EH (cell line): ENCODE results near the gene NT5DC2.

Source experiments
- DNase-seq: peaks from one replicate; pipeline ENCODE4 v3.0.0-alpha.2; 2015; ENCODE audit warnings: low read depth

Gene NT5DC2

DNA sequence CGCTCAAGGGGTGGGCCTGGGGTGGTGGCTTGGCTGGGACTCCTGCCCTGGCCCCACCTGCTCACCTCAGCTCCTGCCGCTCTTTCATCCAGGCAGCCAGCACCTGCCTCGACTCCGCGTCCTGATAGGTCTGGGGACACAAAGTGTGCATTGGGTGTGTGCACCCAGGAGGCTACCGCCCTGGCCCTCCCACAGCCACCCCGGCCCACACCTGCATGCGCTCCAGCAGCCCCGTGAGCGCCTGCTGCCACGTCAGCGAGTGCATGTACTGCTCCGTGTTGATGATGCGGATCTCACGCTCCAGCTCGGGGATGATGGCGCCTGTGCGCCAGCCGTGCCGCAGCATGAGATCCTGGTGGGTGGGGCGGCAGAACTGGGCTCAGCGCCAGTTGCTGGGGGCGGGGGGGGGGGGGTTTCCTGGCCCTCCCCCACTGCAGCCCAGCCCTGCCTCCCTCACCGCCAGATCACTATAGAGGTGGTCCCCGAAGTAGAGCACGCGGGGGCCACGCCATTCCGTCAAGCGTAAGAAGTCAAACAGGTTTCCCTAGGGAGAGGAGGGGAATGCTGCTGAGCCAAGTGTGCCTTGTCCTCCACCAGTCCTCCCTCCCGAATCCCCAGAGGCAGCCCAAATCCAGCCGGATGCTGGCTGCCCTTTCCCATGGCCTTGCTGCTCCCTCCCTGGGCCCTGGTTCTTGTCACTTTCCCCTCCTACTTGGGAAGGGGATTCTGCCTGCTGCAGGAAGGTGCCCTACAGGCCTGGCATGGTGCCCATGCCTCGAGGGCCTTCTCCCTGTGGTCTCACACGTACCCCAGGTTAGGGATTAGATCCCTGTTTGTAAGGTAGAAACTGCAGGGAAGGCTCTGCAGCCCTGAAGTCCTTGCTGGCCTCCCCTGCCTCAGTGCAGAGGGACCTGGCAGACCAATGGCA, 8.6 kb downstream of the NT5DC2 start:
- DNase-seq, result no peak

DNA sequence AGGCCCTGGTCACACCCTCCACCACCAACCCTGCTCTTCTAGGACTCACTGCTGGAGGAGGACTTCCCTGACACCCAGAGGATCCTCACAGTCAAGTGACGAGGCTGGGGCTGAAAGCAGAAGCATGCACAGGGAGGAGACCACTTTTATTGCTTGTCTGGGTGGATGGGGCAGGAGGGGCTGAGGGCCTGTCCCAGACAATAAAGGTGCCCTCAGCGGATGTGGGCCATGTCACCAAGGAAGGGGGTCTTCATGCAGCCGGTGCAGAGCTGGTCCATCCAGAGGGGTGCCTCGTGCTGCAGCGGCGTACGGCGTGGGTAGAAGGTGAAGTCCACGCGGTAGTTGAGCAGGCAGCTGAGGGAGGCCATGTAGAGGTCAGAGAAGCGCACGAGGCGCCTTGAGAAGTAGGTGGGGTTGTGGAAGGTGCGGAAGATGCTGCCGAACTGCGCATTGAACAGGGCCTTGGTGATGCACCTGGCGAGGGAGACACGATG, 9.4 kb downstream of the NT5DC2 start:
- no peak for DNase-seq

DNA sequence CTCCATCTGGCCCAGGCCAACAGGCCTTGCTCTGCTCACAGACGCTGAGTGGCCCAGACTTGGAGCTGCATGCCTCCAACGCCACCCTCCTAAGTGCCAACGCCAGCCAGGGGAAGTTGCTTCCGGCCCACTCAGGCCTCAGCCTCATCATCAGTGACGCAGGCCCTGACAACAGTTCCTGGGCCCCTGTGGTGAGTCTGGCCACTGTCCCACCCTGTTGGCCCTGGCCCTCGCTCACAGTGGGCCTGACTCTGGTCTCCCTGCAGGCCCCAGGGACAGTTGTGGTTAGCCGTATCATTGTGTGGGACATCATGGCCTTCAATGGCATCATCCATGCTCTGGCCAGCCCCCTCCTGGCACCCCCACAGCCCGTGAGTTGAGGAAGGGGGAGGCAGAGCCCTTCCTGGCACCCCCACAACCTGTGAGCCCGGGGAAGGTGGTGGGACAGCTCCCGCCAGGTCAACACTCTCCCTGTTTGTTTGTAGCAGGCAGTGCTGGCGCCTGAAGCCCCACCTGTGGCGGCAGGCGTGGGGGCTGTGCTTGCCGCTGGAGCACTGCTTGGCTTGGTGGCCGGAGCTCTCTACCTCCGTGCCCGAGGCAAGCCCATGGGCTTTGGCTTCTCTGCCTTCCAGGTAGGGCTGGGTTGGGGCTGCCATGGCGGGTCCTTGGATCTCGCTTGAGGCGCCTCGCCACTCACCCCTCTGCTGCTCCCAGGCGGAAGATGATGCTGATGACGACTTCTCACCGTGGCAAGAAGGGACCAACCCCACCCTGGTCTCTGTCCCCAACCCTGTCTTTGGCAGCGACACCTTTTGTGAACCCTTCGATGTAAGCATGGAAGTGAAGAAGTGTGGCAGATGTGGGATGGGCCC, 10.0 kb downstream of the NT5DC2 start:
- DNase-seq, result no peak

DNA sequence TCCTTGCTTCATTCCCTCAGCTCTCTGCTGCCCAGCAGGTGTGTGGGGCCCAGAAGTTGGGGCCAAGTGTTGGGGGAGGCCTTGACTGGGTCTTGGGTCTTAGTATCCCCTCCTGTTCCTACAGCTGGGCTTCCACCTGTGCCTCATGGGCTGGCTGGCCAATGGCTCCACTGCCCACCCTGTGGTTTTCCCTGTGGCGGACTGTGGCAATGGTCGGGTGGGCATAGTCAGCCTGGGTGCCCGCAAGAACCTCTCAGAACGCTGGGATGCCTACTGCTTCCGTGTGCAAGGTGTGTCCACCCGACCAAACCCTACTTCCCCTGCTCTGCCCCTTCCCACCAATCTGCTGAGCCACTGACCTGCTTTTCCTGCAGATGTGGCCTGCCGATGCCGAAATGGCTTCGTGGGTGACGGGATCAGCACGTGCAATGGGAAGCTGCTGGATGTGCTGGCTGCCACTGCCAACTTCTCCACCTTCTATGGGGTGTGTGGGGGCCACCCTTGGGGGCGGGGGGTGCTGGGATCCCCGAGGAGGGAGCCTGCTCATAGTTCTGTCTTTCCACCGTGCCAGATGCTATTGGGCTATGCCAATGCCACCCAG, 10.9 kb downstream of the NT5DC2 start:
- no peak for DNase-seq

DNA sequence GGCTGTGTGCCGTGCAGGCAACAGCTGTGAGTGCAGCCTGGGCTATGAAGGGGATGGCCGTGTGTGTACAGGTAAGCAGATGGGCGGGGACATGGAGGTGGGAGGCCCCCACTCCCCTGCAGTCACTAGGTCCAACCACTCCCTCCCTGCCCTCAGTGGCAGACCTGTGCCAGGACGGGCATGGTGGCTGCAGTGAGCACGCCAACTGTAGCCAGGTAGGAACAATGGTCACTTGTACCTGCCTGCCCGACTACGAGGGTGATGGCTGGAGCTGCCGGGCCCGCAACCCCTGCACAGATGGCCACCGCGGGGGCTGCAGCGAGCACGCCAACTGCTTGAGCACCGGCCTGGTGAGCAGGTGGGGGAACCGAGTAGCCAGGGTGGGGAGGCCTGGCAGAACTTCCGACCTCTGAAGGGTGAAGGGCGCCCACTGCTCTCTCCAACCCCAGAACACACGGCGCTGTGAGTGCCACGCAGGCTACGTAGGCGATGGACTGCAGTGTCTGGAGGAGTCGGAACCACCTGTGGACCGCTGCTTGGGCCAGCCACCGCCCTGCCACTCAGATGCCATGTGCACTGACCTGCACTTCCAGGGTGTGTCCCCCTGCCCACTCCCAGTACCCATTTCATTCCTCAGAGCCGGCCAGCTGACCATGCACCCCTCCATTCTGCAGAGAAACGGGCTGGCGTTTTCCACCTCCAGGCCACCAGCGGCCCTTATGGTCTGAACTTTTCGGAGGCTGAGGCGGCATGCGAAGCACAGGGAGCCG, 11.6 kb downstream of the NT5DC2 start:
- DNase-seq, result no peak

DNA sequence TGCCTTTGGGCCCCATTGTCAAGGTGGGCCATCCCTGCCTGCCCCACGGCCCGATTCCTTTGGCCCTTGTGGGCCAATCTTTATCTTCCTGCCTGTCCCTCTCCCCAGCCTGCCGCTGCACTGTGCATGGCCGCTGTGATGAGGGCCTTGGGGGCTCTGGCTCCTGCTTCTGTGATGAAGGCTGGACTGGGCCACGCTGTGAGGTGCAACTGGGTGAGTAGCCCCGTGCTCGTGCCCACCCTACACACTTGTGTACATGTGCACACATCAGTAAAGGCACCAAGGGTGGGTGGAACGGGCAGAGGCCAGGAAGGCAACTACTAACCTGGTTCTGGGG, 12.2 kb downstream of the NT5DC2 start:
- DNase-seq, result no peak

DNA sequence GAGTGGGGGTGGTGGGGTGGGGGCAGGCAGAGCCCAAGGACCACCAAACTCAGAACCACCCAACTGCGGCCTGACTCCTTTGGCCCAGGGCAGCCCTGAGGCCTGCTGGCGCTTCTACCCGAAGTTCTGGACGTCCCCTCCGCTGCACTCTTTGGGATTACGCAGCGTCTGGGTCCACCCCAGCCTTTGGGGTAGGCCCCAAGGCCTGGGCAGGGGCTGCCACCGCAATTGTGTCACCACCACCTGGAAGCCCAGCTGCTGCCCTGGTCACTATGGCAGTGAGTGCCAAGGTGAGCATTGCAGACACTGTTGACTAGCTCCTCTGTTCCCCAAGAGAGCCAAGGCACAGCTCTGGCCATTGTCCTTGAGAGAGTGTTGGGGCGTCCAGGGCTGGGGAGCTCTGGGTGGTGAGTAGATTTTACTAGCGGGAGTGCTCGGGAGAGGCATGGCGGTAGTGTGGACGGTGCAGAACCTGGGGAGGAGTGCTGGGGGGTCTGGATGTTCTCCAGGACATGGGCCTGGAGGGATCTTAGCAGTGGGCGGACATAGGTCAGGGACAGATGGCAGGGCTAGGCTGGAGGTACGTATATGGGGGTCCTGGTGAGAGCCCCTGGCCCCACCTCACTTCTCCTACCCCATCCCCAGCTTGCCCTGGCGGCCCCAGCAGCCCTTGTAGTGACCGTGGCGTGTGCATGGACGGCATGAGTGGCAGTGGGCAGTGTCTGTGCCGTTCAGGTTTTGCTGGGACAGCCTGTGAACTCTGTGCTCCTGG, 12.8 kb downstream of the NT5DC2 start:
- DNase-seq, result no peak

DNA sequence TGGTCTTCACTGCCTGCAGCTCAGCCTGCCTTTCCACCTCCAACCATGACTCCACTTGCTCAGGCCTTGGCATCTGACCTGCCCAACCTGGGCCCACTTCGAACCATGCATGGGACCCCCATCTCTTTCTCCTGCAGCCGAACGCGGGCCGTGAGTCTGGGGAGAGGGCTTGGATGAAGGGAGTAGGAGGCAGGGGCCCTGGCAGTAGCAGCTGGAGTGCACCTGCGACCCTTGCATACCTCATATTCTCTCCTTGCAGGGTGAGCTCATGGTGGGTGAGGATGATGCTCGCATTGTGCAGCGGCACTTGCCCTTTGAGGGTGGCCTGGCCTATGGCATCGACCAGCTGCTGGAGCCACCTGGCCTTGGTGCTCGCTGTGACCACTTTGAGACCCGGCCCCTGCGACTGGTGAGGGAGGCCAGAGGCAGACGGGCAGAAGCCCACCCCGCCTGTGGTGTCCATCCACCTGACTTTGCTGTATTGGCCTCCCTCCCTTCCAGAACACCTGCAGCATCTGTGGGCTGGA, 13.5 kb downstream of the NT5DC2 start:
- DNase-seq, result no peak

DNA sequence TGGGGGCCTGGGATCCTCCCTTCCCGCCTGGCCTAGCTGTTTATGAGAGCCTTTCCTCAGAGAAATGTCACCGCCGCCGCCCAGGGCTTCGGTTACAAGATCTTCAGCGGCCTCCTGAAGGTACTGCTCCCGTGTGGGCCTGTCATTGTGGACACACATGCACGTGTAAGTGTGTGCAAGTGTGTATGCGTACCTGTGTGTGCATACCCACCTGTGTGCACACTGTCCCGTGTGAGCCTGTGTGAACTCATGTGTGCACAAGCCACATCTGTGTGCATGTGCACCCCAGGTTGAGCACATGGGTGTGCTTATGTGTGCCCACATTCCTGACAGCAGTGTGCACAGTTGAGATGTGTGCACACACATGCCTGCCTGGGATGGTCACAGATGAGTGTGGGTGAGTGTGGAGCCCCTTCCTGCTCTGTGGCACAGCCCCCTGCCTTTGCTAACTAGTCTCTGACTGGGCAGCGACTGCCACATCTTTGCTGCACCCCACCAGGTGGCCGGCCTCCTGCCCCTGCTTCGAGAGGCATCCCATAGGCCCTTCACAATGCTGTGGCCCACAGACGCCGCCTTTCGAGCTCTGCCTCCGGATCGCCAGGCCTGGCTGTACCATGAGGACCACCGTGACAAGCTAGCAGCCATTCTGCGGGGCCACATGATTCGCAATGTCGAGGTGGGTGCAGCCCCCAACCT, 14.1 kb downstream of the NT5DC2 start:
- no peak for DNase-seq

DNA sequence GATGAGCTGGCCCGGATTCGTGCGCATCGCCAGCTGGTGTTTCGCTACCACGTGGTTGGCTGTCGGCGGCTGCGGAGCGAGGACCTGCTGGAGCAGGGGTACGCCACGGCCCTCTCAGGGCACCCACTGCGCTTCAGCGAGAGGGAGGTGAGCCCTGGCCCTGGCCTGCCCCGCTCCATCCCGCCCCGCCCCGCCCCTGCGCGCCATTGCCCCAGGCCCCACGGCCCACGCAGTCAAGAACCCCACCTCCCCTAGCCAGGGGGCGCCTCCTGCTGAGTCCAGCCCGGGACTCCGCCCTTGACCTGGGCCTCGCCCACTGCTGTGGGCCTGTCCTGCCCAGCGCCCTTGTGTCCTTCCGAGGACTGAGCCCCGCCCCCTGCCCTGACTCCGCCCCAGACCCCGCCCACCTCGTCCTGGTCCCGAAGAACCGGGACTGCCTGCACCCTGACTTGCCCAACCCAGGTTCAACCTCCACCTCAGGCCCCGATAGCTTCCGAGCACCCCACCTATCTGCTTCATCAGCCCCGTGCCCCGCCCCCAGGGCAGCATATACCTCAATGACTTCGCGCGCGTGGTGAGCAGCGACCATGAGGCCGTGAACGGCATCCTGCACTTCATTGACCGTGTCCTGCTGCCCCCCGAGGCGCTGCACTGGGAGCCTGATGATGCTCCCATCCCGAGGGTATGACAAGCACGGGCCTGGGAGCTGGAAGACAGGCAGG, 14.8 kb downstream of the NT5DC2 start:
- peak; percentile 42 for DNase-seq

DNA sequence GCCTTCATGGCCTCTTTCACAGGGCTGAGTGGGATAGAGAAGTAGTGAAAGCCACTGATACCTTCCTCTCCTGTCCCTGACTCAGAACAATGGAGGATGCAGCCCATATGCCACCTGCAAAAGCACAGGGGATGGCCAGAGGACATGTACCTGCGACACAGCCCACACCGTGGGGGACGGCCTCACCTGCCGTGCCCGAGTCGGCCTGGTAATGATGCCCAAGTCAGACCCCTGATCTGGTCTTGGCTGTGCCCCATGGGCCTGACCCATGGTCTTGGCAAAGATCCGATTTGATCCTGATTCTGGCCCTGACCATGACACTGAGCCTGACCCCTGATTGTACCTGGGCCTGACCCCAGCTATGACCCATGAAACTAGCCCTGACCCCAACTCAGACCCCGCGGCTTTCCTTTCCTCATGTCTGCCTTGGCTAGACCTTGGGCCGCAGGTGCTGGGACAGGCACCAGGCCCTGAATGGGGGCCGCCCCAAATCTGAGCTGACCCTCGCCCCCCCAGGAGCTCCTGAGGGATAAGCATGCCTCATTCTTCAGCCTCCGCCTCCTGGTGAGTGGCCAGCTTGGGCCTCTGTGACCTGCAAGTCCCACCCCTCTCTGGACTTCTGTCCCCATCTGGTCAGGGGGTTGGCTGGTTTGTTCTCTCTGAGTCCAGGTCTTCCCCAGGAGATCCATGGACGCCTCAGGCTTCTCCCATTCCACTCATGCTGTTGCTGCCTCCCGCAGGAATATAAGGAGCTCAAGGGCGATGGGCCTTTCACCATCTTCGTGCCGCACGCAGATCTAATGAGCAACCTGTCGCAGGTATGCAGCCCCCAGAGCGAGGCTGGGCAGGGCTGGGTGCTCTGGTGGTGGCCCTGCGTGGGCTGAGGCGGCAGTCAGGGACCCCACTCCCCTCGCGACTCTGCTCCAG, 15.6 kb downstream of the NT5DC2 start:
- no peak for DNase-seq

DNA sequence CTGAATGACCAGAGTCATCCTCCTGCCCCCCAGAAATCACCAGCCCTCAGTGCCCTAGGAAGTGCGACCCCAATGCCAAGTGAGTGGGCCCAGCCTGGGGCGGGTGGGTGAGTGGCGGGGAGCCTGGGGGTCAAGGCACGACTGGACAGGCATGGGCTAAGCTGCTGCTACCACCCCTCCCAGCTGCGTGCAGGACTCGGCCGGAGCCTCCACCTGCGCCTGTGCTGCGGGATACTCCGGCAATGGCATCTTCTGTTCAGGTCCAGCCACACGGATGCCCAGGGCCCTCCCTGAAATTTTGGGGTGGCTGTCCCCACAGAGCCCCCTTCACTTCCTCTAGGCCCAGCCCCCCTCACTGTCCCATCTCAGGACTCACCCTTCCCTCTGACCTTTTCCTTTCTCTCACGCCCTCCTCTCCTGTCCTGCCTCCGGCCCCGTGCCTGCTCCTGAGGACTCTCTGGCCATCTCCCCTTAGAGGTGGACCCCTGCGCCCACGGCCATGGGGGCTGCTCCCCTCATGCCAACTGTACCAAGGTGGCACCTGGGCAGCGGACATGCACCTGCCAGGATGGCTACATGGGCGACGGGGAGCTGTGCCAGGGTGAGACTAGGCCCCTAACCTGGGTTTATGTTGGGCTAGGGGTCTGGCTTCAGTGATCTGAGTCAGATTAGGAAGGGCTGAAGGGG, 17.0 kb downstream of the NT5DC2 start:
- DNase-seq, result no peak

DNA sequence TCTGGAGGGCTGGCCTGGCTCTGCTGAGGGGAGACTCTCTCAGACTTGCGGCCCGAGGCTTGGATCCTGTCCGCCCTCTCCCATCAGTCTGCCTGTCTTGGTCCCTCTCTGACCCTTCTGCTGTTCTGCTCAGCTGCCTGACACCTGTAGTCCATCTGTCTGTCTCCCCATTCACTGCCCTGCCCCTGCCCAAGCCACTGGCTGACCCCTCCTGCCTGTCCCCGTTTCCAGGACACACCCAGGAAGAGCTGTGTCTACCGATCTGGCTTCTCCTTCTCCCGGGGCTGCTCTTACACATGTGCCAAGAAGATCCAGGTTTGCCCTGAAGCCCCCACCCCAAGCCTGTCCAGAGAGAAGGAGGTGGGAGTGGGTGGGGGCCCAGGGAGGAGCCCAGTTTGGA, 18.5 kb downstream of the NT5DC2 start:
- DNase-seq, result no peak

DNA sequence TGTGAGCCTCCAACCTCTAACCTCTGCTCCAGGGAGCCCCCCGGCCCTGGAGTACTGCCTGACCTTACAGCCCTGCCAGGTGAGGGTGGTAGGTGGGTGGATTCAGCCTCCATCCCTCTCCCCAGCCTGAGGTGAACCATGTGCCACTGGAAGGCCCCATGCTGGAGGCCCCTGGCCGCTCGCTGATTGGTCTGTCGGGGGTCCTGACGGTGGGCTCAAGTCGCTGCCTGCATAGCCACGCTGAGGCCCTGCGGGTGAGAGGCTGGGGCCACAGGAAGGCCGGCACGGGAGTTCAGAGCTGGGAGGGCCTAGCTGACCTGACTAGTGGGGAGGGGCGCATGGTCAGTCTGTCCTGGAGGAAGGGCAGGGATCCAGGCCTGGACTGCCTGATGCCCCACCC, 19.1 kb downstream of the NT5DC2 start:
- no peak for DNase-seq

DNA sequence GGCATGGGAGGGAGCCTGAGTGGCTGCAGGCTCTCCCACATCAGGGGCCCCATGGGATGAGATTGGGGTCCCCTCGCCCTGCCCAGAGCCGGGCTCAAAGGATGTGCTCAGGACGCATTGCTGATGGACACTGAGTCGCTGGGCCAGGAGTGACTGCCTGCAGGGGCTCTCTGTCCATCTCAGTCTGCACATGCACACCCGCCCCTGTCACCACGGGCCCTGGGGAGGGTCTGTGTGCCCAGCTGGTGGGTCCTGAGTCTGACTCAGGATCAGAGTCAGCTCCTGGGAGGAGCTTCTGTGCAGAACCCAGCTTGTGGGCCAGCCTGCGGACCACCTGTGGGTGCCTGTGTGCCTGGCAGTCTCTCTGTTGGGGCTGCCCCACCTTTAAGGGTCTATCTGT, 20.4 kb downstream of the NT5DC2 start:
- no peak for DNase-seq

DNA sequence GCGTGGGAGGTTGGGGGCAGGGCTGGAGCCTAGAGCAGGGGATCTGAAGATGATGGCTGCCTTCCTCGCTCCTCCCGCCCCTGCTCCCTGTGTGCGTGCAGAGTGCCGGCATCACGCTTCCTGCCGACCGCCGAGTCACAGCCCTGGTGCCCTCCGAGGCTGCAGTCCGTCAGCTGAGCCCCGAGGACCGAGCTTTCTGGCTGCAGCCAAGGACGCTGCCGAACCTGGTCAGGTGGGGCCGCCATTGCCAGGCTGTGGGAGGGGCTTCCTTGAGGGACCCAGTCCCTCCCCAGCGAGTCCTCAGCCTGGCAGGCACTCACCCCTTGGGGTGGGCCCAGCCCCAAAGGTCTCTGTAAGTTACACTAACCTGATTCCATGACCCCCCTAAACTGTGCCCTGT, 20.9 kb downstream of the NT5DC2 start:
- no peak for DNase-seq

DNA sequence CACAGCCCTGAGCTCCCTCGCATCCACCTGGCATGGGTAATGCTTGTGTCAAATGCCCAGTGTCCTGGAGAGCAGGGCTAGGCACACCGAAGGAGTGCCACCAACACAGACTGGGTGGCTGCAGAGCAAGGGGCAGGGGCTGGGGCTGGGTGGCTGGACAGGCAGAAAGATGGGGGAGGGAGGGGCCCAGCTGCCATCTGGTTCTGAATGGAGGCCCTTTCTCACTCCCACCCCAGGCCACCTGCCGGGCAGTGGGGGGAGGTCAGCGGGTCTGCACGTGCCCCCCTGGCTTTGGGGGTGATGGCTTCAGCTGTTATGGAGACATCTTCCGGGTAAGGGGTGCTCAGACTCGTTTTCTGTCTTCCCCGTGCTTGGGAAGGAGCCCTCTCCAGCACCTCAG, 21.6 kb downstream of the NT5DC2 start:
- no peak for DNase-seq

DNA sequence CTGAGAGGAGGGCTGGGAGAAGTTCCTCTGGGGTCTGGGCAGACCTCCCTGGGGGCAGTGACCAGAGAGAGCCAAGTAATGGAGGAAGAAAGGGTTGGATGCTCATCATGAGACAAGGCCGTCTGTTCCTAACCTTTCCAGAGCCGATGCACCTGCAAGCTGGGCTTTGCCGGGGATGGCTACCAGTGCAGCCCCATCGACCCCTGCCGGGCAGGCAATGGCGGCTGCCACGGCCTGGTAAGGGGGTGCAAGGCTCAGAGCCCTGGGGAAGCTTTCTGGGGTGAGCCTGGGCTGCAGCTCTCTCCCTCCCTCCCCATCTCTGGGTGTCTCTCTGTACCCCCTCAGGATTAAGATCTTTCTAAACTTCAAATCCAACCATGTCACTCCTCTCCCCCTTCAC, 22.1 kb downstream of the NT5DC2 start:
- DNase-seq, result no peak
